Inflammatory macrophage treated with lipopolysaccharide for 4 hours (primary cell): Measurements from ENCODE around the gene MSMP.

Experiments used
- DNase-seq: peaks from one replicate; pipeline ENCODE4 v3.0.0-alpha.2; 2020

Gene MSMP

GRCh38 chr9:35771075-35771433 is 17.0 kb upstream of the MSMP start:
- no peak for DNase-seq

- no peak for DNase-seq
Observed at GRCh38 chr9:35769763-35770162, 15.7 kb upstream of the MSMP start.

GRCh38 chr9:35767458-35767857 is 13.4 kb upstream of the MSMP start:
- no peak for DNase-seq

GRCh38 chr9:35766997-35767396 is 12.9 kb upstream of the MSMP start:
- DNase-seq: no peak

- no peak for DNase-seq
Observed at GRCh38 chr9:35763803-35764202, 9.7 kb upstream of the MSMP start.

- DNase-seq: no peak
Observed at GRCh38 chr9:35763181-35763580, 9.1 kb upstream of the MSMP start.

- DNase-seq: no peak
Observed at GRCh38 chr9:35760651-35761050, 6.6 kb upstream of the MSMP start.

- DNase-seq: no peak
Observed at GRCh38 chr9:35759795-35760194, 5.7 kb upstream of the MSMP start.

GRCh38 chr9:35758475-35759050 is 4.5 kb upstream of the MSMP start:
- no peak for DNase-seq

- no peak for DNase-seq
Observed at GRCh38 chr9:35757892-35758275, 3.8 kb upstream of the MSMP start.

- DNase-seq: no peak
Observed at GRCh38 chr9:35757226-35757891, 3.3 kb upstream of the MSMP start.

GRCh38 chr9:35756275-35757225 is 2.5 kb upstream of the MSMP start:
- no peak for DNase-seq

- DNase-seq: no peak
Observed at GRCh38 chr9:35755071-35755470, 995 bp upstream of the MSMP start.

- DNase-seq: no peak
Observed at GRCh38 chr9:35753466-35753865, 610 bp downstream of the MSMP start.

GRCh38 chr9:35750256-35750531 is 3.9 kb downstream of the MSMP start:
- no peak for DNase-seq

GRCh38 chr9:35749515-35750255 is 4.4 kb downstream of the MSMP start:
- DNase-seq: no peak

- peak; percentile 82 for DNase-seq
Observed at GRCh38 chr9:35748858-35749514, 5.1 kb downstream of the MSMP start, which contains the start of the genes GBA2 and RGP1. Gene GBA2, minus strand, starts transcription at chr9:35749228. Its CDS starts 524 bp downstream, at chr9:35748704. Gene RGP1, plus strand, starts transcription at chr9:35749287. Its CDS starts 469 bp downstream, at chr9:35749756.

- no peak for DNase-seq
Observed at GRCh38 chr9:35748242-35748857, 5.7 kb downstream of the MSMP start.

GRCh38 chr9:35746583-35746982 is 7.5 kb downstream of the MSMP start:
- DNase-seq: no peak

GRCh38 chr9:35745569-35745968 is 8.5 kb downstream of the MSMP start:
- DNase-seq: no peak

GRCh38 chr9:35743880-35744518 is 10.1 kb downstream of the MSMP start:
- DNase-seq: no peak

GRCh38 chr9:35743452-35743851 is 10.6 kb downstream of the MSMP start:
- no peak for DNase-seq
